GM12892 (cell line): Measurements from ENCODE around the gene GNPDA2.

Experiments
- POLR2A ChIP-seq: IDR thresholded peaks from 2 replicates; pipeline ENCODE4 v1.6.1; 2011; ENCODE audit warnings: low read depth, low read length, control low read depth
- POLR2AphosphoS5 ChIP-seq: IDR thresholded peaks from 2 replicates; pipeline ENCODE4 v1.6.1; 2011; ENCODE audit warnings: low read depth, low read length, control low read depth
- TAF1 ChIP-seq: IDR thresholded peaks from 2 replicates; pipeline ENCODE4 v1.6.1; 2011; ENCODE audit warnings: low read depth, mild to moderate bottlenecking, control low read depth, low read length, borderline replicate concordance

DNA sequence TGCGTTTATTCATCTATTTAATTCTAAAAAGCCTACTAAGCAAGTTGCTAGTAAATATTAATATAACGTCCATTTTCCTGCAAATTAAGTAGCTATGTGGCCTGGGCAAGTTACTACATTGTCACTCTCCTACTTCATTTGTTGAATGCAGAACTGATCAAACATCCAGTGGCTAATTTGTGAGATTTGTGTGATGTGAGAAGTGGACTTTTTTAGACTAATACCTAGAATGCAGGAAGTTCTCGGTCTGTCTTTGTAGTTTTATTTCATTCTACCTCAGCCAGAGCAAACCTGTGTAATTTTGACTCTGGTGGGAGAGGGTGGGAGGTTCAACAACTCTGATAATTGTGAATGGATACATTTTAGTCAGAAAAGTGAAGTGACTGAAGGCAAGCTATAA is 47.3 kb downstream of the GNPDA2 start:
- no peak for TF ChIP-seq POLR2AphosphoS5
- TF ChIP-seq POLR2A = no peak
- no peak for TF ChIP-seq TAF1
